NOMO-1 (cell line): ENCODE results near the gene ACER1.
"Not testable (repeated sequence)": the region's sequence is repeated elsewhere in the genome, so short reads cannot be mapped to it uniquely, and the experiment has no call there.

Source experiments
- DNase-seq, 2 experiments: peaks; one replicate each; lab custom pipeline; 2025; ENCODE audit not compliant: unreplicated experiment in 2 of 2; lab: John Stamatoyannopoulos, UW

The ACER1 gene

DNA sequence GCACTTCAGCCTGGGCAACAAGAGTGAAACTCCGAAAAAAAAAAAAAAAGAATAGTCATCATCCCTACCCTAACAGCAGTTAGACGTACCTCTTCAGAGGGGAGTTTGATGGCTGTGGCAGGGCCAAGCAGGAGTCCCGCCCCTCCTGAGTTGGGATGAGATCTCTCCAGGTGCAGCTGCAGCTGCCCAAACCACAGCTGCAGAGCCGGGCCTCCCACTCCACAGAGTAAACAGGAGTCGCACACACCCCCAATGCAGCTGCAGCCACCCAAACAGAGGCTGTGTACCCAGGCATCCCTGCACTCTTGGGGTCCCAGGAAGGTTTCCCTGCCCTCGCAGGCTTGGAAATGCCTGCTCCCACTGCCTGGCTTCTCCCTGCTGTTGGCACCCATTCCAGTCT lies 36.2 kb downstream of the ACER1 start:
- no peak for DNase-seq

DNA sequence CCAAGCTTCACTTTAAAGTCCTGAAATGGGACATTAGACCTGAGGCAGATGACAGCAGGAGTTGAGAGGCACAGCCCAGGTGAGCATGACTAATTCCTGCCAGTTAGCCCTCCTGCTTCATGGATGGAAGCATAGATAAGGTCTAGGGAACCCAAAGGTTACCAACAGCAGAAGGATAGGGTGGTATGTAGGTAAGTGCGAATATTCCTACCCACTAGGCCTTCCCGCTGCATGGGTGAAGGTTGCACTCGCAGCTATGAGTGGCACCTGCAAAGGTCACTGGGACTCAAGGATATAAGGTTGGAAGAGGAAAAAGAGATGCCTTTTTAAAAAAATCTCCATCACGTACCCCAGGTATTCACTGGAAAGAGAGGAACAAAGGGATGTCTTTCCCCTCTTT lies 41.4 kb downstream of the ACER1 start:
- no peak for DNase-seq

DNA sequence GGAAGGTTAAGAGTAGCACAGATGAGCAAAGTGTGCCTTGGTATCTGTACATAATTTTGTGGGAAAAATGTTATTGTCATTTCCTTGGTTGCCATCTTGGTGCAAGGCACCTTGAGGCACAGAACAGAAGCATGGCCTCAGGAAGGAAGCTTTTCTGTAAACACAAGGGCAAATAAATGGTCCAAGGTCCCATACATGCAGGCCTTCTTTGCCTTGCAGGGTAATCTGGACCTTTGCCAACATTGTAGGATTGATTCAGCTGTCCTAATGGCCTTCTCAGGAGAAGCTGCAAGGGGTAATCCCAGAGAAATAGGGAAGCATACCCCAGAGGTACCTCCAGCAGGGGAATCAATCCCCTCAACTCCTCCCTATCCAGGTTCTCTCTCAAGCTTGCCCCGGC lies 44.7 kb downstream of the ACER1 start:
- no peak for DNase-seq

DNA sequence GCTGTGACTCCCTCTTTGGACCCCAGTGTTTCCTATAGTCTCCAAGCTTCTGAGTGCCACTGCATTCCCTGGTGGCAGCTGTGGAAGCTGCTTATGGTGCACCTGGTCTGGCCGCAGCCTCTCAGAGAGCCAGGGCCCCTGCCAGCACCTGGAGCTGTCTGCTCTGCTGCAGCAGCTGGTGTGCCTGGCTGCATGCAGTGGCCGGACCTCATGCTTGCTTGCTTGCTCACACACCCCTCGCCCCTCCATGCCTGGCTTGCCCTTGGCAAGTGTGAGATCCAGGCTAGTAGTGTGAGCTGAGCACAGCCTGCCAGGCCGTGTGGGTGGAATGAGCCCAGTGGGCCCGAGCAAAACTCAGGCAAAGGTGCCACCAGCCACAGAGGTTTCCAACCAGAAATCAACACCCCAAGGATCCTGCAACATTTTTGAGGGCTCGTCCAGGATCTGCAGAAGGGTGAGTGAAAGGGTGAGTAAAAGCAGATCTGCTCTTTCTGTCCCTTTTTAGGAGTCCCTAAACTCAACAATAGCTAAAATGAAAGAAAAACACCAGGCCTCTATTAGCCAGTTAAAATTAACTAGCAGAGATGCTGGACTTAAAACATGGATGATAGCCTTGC lies 46.0 kb downstream of the ACER1 start:
- no peak for DNase-seq

DNA sequence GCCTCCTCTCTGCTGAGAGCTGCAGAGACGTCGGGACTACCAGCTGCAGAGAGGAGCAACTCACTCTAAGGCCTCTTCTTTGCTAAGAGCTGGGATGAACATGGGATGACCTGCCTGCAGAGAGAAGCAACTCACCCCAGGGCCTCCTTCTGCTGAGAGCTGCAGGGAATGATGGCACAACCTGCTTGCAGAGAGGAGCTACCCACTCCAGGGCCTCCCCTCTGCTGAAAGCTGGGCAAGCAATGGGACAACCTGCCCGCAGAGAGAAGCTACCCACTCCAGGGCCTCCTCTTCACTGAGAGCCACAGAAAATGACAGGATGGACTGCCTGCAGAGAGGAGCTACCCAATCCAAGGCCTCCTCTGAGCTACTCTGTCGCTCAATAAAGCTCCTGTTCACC lies 46.7 kb downstream of the ACER1 start:
- no peak for DNase-seq

DNA sequence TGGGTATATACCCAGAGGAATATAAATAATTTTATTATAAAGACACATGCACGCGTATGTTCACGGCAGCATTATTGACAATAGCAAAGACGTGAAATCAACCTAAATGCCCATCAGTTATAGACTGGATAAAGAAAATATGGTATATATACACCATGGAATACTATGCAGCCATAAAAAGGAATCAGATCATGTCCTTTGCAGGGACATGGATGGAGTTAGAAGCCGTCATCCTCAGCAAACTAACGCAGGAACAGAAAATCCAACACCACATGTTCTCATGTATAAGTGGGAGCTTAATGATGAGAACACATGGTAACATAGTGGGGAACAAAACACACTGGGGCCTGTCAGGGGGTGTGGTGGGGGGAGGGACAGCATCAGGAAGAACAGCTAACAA lies 51.0 kb downstream of the ACER1 start:
- DNase-seq: not testable (repeated sequence)

DNA sequence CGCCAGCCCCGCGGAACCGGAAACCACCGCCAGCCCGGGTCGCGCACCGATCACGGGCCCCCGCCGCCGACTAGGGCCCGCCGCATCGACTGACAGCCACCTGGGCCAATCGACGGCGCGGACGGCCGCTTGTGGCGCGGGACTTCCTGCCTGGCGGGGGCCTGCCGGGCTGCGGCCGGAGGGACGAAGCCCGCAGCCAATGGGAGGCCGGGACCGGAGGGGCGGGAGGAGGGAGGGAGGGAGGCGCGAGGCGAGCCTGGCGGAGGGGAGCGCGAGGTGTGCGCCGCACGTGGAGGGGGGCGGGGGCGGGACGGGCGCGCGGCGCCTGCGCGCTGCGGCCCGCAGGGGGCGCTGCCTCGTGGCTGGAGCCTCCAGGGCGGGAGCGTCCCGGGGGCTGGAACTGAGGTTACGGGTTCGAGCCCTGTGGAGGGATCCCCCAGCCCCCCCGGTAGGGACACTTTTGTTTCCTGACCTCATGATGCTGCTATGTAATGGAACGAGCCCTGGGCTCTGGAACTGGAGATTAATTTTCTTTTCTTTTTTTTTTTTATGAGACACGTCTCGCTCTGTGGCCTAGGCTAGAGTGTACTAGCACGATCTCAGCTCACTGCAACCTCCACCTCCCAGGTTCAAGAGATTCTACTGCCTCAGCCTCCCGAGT lies 53.4 kb downstream of the ACER1 start, which contains the start of gene MLLT1:
Gene MLLT1, minus strand, starts transcription at position 45 of the 661 bp plus-strand sequence. CDS start 191 bp downstream, outside the sequence.
- peak; percentile 90 to 97 for DNase-seq

DNA sequence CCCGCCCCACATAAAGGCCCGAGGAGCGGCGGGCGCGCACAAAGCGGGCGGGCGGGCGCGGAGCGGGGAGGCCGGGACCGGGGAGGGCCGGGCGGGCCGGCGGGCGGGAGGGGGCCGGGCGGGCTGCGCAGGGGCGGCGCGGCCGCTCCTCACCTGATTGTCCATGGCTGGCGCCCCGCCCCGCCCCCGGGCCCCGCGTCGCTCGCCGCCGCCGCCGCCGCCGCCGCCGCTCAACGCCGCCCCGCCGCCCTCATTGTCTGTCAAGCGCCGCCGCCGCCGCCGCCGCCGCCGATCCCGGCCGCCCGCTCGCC lies 53.8 kb downstream of the ACER1 start:
- DNase-seq: no peak

DNA sequence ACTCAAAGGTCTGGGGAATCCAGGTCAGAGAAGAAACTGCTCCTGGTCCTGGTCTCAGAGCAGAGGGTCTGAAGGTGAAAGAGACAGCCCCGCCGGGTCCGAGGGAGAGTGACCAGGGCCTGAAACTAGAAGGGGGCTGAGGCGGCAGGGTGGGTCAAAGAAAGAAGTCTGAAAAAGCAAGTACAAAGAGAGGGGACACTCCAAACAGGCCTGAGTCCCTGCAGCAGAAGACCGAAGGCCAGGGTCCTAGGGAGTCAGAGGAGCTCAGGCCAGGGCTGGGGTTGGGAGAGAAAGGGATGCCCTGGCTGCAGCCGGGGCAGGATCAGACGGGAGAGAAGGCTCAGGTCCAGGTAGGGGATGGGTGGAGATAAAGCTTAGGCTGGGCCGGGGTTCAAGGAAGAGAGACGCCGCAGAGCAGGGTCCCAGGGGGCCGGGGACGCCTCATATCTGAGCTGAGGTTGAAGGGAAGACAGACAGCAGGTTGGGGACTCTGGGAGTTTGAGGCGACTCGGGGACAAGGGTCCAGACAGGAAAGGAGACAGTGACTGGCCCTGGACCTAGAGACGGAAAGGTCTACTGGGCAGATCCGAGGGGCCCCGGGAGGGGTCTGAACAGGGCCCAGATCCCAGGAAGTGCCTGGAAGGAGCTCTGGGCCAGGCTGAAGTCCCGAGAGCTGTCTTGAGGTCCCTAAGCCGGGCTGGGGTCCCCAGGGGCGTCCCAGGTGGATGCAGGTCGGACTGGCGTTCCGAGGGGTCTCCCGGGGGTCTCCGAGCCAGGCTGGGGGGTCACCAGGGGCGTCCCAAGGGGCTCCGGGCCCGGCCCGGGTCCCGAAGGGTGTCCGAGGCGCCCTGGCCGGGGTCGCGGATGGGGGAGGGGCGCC lies 54.4 kb downstream of the ACER1 start:
- DNase-seq: no peak

DNA sequence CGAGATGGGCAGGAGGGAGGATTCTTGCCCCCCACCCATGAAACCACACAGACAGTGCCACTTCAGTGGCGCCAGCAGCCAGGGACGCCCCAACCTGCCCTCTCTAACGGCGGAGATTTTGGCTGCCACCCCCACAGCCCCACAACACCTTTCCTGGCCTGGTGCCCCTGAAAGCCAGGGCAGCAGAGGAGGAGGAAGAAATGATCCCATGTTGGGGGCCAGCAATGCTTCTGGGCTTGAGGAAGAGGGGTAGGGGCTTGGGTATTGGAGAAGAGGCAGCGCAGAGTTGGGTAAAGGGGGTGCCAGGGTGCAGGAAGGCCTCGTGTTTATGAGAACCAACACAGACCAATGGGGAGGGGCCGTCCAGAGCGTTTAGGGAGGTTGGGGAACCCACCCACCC lies 55.4 kb downstream of the ACER1 start:
- no peak for DNase-seq

DNA sequence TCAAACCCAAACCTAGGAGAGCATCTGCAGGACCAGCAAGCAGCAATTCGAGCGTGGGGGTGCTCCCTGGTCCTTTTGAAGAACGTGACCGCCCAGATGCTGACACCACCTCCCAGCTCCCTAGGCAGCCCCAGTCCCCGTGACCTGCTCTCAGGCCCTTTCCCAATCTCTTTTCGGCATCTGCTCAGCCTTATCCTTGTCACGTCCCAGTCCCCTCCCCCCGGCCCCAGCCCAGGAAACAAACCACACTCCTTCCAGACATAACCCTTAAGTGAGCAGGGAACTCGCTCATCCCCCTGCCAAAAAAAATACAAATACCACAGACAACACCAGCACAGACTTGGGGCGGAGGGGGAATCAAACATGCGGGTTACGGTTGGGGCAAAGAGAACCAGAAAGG lies 57.0 kb downstream of the ACER1 start:
- no peak for DNase-seq

DNA sequence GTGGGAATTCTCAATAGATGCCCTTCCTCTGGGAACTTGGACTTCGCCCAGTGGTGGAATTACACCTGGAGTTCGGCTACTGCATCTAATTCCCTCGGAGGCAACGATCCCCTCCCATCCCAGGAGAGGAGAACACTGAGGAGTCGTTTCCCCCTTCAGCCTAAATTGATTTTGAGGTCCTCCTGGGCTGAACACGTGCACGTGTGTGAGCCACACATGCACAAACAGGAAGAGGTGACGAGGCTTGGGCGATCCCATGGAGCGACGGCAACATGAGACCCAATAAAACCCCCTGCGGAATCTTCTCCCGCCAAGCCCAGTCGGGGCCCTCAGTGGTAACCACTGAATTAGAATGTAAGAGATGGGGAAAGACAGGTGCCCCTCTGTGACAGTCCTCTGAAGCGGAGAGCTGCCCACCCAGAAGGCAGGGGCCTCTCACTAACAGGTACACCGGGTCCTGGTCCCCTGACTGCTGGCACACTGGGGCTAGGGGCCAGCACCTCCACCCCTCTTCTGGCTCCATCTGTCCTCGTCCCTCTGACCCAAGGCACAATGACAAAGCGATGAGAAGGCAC lies 58.2 kb downstream of the ACER1 start:
- no peak for DNase-seq

DNA sequence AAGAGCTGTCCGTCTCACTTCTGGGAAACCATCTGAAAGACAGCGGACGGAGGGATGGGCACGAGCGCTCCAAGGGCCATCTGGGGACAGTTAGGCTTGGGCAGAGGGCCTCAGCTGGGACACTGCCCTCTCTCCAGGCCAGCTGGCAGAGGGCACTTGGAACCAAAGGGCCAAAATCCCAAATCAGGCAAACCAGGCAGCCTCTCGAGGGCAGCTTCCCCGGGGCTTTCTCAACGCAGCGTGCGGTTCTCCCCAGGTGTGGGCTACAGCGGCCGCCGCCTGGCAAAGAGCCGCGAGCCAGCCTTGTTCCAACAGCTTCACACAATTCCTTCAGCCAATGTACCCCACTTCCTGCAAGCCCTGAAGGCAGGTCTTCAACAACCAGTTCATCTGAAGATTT lies 58.7 kb downstream of the ACER1 start:
- no peak for DNase-seq

DNA sequence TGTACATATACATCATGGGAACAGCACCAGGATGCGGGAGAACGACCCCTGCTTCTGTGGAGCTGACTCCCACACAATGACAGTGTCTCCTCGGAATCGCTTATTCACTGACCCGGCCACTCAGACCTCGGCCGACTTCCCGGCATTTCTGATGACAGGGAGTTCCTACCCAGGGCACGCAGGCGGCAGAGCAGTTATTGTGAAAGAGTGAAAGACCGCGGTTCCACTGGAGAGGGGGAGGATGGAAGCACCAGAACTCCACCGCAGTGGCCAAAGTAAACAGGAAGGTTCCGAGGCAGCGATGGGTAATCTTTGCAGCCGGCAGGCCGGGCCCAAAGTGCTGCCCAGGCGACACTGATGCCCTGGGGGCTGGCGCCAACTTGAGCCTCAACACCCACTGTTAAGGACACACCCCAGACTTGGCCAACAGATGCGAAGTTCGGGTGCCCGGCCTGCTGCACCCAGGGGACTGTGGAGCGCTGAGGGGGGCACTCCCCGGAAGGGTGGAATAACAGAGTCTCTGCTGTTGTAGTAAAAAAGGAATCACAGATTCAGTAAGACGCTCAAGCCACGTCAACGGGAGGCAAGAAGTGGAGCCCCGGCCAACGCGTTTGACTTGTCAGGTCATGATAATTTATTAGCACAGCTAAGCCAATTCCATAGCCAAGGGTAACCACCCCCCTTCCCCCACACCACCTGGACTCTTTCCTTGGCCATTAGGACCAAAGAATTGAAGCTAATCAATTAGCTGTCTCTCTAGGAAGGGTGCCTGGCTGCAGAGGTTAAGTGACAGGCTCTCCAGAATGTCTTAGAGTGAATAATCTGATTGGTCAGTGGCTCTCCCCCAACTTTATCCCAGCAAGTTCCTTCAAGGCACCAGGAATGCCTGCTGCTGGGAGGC lies 59.5 kb downstream of the ACER1 start:
- peak; percentile 72 to 79 for DNase-seq

DNA sequence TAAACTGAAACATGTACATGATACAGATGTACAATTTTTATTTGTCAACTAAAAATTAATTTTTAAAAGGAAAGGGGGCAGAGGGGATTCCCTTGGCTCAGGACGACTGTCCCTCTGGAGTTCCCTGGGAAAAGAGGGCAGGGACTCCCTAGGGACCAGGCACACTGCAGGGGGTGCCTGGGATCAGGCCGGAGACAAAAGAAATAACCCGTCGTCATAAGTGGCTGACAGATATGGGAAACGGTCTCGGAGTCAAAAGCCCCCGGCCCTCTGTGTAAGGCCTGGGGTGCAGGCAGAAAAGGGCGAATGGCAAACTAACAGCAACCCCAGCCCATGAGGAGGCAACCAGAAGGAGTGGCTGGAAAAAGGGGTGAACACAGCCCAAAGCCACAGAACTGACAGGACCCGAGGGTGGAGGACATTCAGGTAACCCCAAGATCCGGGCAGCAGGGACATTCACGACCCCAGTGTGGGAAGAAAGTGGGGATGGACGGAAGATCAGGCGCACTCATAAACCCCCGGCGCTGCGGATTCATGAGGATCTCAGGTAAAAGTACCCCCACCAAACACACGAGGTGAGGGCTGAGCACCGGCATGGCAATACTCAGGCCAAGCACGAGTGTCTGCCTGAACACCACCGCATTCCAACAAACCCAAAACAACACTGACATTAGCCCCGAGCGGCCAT lies 60.4 kb downstream of the ACER1 start:
- DNase-seq: no peak

DNA sequence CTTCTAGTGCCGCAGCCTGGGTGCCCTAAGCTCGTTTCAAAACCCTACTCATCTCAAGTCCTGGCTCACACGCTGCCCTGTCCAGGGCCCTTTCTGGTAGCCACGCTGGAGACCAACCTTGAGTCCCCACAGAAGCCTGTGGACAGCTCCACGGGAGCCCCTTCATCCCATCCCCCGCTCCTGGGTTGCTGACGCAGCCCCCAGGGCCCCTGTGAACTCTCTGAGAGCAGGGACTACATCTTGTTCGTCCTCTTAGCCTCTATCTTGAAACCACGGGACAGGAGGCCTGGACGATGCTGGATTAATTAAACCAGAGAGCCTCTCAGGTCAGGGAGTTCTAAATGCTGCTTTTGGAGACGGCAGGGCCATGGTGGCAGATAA lies 61.0 kb downstream of the ACER1 start:
- no peak for DNase-seq

DNA sequence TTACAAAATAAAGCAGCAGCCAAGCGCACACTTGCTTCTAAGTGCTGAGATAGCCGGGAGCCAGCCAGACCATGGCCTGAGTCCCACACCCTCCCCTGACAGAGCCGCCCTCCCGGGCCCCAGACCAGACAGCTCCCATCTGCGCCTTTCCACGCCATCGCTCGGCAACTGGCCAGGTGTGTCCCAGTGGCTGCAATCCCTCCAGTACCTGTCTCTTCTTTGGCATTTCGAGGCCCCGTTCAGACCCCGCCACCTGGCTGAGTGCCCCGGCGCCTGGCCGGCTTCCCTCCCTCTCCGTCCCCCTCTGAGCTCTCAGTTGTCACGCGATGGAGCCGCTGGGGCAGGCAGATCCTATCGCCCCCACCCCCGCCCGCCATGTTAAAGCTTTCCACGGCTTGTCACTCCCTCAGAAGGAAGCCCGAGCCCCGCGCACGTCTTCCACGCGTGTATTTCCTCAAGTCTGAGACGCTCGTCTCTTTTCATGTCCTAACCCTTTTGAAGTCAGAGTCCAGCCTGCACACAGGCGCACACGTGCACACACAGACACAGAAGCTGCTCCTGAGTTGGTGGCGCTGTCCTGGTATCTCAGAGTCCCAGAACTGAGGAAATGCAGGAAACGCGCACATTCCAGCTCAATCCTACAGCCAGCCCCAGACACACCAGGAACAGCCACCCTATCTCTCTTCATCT lies 61.5 kb downstream of the ACER1 start:
- DNase-seq: no peak

DNA sequence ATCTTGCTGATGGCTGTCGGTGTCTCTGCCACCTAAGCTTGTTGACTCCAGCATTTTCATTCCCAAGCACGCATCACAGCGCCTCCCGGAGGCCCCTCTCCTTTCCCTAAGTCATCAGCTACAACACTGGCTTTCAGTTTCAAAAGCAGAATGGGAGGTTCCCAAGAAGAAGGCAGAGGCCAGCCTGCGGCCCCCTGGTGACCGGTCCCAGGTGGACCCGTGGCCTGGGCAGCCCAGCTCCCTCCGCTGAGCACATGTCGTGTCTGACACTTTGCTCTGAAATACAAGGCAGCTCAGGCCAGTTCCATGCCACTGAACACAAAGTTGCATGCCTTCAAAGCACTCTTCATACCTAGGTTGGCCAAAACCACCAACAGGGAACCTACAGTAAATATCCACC lies 62.2 kb downstream of the ACER1 start:
- no peak for DNase-seq

DNA sequence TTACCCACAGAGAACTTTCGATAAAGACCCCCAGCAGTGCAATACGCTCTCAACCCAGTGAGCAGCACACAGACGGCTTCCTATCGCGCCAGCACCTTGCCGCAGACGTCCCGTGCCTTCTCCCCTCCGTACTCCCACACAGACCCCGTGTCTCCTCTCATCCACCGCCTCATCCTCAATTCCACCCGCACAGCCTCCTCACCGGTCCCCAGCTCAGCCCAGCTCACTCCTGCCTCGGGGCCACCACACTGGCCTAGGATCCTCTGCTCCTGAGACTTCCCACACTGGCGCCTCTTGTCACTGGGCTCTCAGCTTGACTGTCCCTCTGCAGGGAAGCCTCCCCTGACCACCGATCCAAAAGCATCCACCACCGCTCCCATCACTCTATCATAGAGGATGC lies 62.6 kb downstream of the ACER1 start:
- no peak for DNase-seq
